Measurements from ENCODE around the gene MAN1C1. TPM values are rescaled to one million over a fixed set of nuclear protein-coding genes. Genes with fewer than 3 reads are reported as not detected.

Gene MAN1C1
- polyA plus RNA-seq, 1 of the 3 experiments (the other 2 are of a cell fraction), result 0.20 TPM

GRCh38 chr1:25737130-25737529, 120.5 kb downstream of the MAN1C1 start:
- no peaks in the 10 kb centered on the region for H4K20me1 ChIP-seq (ENCODE audit: insufficient read depth)
- H3K27me3 ChIP-seq (ENCODE audit: insufficient read depth), result 0 out of 2 replicates have a peak, but pooled peaks cover 6% of the 10 kb centered on the region

GRCh38 chr1:25738499-25738898, 121.9 kb downstream of the MAN1C1 start:
- Histone ChIP-seq H3K79me2 (ENCODE audit: insufficient read depth) (no peaks in the 10 kb centered on the region), H3K4me2 (no peak overlapping the region), H3K27ac (ENCODE audit: low read depth in 2 of 2, low read length in 1 of 2) (no peak overlapping the region), H3F3A (replicated peaks; ENCODE audit: insufficient read depth) (no peaks in the 10 kb centered on the region), H3K27me3 (ENCODE audit: insufficient read depth) (0 out of 2 replicates have a peak, but pooled peaks cover 6% of the 10 kb centered on the region), H3K4me1 (ENCODE audit: control insufficient read depth in 1 of 2, insufficient read depth in 2 of 2, low read depth in 1 of 2, low read length in 1 of 2) (peaks cover 0 to 20% of the 10 kb centered on the region in 2 experiments; a peak in 1 of 4 replicates), H2AFZ (ENCODE audit: low read depth) (no peak overlapping the region), H3K9me2 (no peaks in the 10 kb centered on the region), H3K9ac (no peak overlapping the region), H3K9me3 (no peaks in the 10 kb centered on the region), H3K36me3 (replicated peaks in 1 of 2; ENCODE audit: control insufficient read depth in 1 of 2, insufficient read depth in 2 of 2, low read length in 1 of 2) (no peaks in the 10 kb centered on the region), H4K20me1 (ENCODE audit: insufficient read depth) (no peaks in the 10 kb centered on the region), H3K4me3 (ENCODE audit: low read depth in 2 of 2, low read length in 1 of 2) (no peak overlapping the region)
- no peak for TF ChIP-seq USF1 (IDR thresholded peaks at IDR 0.05; ENCODE audit: borderline replicate concordance, low read depth)
- no peak for TF ChIP-seq TCF12 (IDR thresholded peaks at IDR 0.05)
- no peak for TF ChIP-seq TEAD4 (IDR thresholded peaks at IDR 0.05; ENCODE audit: borderline replicate concordance, insufficient read depth)
- no peak for TF ChIP-seq RFX5 (IDR thresholded peaks at IDR 0.05; ENCODE audit: low read length)
- no peak for TF ChIP-seq MXI1 (IDR thresholded peaks at IDR 0.05; ENCODE audit: low read depth, low read length)
- no peak for TF ChIP-seq RCOR1 (IDR thresholded peaks at IDR 0.05; ENCODE audit: low read length)
- DNase-seq, result no peak
- CTCF ChIA-PET, result interaction anchor here (0.7 to 3.7 kb wide), 5 partner anchors 15 to 167 kb away, joined by 3 to 15 read pairs (median 3); no protein-coding TSS in a partner anchor
- POLR2A ChIA-PET, result no interaction called here
- WGBS (ENCODE audit: low lambda C conversion rate), result 69% methylated on average over 2 of the region's 2 CpGs

More at GRCh38 chr1:25737130-25737529, 120.5 kb downstream of the MAN1C1 start:
- H3K9ac ChIP-seq, result no peak overlapping the region
- ChIA-PET POLR2A (no interaction called here), CTCF (interaction anchor here (0.6 to 3.7 kb wide), 5 partner anchors 11 to 623 kb away, joined by 3 to 15 read pairs (median 3); no protein-coding TSS in a partner anchor)
- WGBS (ENCODE audit: low lambda C conversion rate), result 34% methylated on average over 6 of the region's 6 CpGs
- no peaks in the 10 kb centered on the region for H3F3A ChIP-seq (replicated peaks; ENCODE audit: insufficient read depth)
- H2AFZ ChIP-seq (ENCODE audit: low read depth), result no peak overlapping the region
- H3K36me3 ChIP-seq (replicated peaks in 1 of 2; ENCODE audit: control insufficient read depth in 1 of 2, insufficient read depth in 2 of 2, low read length in 1 of 2), result no peaks in the 10 kb centered on the region
- TF ChIP-seq REST (IDR thresholded peaks at IDR 0.05; ENCODE audit: low read depth, low read length) (no peak), NRF1 (IDR thresholded peaks at IDR 0.05; ENCODE audit: low read depth, low read length) (no peak), NFIC (IDR thresholded peaks at IDR 0.05; ENCODE audit: borderline replicate concordance) (no peak), USF2 (IDR thresholded peaks at IDR 0.05; ENCODE audit: borderline replicate concordance, low read depth, low read length) (no peak), FOXM1 (IDR thresholded peaks at IDR 0.05; ENCODE audit: low read depth) (no peak), TCF12 (IDR thresholded peaks at IDR 0.05) (no peak)
- no peaks in the 10 kb centered on the region for H3K9me2 ChIP-seq
- no peak overlapping the region for H3K27ac ChIP-seq (ENCODE audit: low read depth in 2 of 2, low read length in 1 of 2)
- DNase-seq, result no peak
- no peak overlapping the region for H3K4me2 ChIP-seq
- H3K79me2 ChIP-seq (ENCODE audit: insufficient read depth), result no peaks in the 10 kb centered on the region
- no peak overlapping the region for H3K4me3 ChIP-seq (ENCODE audit: low read depth in 2 of 2, low read length in 1 of 2)
- H3K9me3 ChIP-seq, result no peaks in the 10 kb centered on the region
- H3K4me1 ChIP-seq (ENCODE audit: control insufficient read depth in 1 of 2, insufficient read depth in 2 of 2, low read depth in 1 of 2, low read length in 1 of 2), result peaks cover 0 to 25% of the 10 kb centered on the region in 2 experiments; a peak in 1 of 4 replicates
